Measurements from ENCODE around the gene LSP1.

The LSP1 gene

DNA sequence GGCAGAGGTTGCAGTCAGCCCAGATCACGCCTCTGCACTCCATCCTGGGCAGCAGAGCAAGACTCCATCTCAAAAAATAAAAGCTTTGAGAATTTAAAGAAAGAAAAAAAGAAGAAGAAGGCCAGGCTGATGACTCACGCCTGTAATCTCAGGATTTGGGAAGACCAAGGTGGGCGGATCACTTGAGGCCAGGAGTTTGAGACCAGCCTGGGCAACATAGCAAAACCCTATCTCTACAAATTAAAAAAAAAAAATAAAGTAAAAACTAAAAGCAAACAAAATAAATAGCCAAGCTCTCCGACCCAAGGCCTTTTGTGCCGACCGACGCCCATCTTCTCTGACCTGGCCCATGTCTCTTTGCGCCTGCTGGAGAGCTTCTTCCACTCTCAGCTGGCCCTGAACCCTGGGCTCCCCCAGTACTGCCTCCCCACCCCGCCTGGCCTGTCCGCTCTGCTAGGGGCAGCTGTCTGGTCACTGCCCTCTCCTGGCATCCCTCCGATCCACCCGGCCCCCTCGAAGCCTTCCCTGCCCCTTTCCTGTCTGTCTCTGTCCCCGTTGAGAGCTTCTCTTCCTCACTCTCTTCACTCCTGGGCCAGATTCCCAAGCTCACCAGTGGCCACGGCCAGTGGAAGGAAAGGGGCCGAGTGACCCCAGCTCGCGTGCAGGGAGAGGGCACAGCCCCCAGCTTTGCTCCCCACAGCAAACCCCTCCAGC lies 4.8 kb upstream of the LSP1 start:
- no peak for DNase-seq (ENCODE audit: low read depth)

DNA sequence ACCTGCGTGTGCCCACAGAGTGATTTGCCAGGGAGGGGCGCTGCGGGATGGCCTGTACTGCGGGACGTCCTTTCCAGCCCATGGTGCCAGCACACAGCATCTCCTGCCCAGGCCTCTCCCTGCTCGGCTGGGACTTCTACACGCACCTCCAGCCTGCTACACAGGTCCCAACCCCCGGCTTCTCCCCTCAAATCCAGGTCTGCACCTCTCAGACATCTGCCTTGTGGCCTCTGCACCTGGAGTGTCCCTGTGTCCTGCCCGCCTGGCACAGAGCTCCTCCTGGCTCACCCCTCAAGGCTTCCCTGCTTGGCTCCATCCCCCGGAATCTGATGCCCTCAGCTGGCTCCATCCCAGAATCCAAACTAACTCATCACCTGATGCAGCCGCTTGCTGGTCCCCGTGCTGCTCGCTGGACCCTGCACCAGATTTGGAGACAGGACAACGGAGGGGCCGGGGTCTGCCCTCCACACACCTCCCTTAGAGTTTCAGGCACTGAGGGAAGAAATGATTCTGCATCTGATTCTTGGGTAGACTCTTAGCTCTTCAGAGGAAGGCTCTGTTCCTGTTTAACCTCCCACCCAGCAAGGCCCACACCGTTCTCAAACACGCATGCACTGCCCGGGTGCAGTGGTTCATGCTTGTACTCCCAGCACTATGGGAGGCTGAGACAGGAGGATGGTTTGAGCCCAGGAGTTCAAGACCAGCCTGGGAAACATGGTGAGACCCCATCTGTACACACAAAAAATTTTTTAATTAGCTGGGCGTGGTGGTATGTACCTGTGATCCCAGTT lies 4.0 kb upstream of the LSP1 start:
- no peak for DNase-seq (ENCODE audit: low read depth)

DNA sequence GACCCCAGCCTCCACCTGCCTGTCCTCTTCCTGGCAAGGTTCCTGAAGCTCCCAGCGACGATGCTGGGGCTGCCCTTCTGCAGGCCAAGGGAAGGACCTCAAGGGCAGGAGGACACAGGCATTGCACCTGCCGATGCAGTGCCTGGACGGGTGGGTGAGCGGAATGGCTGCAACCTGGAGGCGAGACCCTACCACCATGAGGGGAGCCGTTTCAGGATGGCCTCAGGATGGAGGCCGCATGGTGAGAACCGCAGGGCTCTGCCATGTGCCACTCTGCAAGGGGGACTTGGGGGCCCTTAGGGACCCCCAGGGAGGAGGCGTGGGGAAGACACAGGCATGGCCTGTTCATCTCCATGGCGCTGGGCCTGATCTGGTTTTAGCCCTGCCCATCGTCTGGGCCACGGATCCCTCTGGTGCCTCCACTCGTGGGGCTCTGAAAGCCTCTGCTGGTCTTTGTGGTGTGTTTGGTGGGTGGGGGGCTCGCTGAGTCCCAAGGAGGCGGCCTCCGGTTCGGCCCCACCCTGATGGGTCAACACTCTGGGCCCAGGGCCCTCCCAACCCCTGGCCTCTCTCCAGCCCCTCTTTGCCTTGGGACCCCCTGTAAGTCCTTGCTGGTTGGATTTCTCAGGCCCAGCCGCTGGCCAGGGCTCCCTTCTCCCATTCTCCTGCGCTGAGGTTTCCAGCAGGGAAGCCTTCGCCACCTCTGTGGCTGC lies 1.3 kb upstream of the LSP1 start:
- DNase-seq (ENCODE audit: low read depth): no peak

DNA sequence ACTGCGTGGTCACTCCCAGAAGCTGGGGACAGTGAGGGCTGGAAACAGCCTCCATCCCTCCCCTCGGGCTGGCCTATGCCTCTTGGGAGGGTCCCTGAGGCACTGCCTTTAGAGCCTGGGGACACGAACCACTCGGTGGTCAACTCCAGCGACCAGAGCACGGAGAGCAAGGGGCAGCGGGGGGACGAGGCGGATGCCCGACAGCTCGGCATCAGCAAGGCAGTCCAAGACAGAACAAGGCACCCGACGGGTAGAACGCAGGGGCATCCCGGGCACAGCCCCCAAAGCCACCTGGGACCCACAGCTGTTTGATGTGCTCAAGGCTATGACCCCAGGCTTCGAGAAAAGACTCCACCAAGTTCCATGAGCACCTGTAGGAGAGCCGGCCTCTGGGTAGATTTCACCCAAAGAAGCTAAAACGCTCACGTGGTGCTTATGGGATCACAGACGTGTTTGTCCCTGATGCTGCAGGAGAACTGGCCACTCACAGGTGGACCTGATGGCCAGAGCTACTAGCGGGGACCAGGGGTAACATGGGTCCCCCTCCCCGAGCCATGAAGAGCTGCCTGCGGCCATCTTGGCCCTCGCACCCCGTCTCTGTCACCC lies 510 bp upstream of the LSP1 start:
- DNase-seq (ENCODE audit: low read depth): no peak

DNA sequence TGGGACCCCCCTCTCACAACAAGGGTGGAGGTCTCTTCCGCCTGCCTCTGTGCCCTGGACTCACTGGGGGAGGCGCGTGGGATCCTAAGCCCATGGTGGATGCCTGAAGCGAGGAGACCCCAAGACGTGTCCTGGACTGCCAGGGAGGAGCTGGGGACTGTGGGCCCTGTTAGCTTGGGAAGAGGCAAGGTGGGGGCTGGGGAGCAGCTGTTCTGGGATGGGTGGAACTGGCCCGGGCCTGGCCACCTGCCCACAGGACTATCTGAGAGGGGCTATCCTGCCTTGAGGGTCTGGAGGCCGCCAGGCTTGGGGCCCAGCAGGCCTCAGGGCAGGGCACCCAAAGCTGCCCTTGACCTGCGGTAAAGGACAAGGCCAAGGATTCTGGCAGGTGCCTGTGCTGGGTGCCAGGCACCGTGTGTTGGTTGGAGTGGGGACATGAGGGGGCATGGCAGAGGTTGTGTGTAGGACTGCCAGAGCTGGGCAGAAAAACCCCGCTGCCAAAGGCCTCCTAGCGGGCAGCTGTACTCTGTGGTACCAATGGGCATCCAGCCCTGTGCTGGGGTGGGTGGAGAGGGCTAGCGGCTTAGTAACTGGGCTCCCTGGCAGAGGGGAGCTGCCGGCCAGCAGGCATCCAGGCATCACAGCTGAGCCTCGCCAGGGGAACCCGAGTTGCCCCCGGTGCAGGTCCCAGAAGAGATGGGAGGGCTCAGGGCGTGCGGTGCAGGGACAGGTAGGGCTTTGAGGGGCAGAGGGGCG lies 670 bp downstream of the LSP1 start:
- no peak for DNase-seq (ENCODE audit: low read depth)

DNA sequence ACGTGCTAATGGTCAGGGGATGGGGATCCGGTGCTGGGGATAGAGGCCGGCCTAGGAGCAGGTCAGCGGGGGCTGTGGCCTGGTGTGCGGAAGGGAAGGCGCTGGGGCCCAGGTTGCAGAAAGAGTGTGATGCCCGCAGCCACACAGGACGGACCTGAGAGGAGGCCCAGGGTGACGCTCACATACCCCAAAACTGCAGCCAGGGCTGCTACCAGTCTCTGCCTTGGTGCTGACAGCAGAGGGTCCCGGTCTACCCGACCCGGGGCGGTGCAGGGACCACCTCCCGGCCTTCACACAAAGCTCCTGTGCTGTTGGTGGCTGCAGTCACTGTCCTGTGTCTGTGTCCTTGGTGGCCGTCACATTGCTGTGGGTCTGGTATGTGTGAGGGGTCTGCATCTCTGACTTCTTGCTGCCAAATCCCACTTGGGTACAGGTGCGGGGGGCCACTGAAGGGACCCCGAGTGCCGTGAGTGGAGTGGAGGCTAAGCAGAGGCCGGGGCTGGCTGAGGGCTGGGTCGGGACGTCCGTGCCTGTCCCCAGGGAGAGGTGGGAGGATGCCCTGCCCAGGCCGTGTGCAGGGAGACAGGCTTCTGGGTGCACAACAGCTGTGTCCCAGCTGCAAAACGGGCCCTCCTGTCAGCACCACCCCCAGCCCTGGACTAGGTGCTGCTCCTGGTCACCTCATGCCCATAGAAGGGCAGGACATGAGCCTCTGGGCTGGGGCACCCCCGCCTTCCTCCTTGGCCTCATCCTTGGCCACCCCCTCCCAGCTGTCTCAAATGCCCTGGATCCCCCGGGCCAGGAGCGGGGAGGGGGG lies 1.5 kb downstream of the LSP1 start:
- DNase-seq (ENCODE audit: low read depth): no peak

DNA sequence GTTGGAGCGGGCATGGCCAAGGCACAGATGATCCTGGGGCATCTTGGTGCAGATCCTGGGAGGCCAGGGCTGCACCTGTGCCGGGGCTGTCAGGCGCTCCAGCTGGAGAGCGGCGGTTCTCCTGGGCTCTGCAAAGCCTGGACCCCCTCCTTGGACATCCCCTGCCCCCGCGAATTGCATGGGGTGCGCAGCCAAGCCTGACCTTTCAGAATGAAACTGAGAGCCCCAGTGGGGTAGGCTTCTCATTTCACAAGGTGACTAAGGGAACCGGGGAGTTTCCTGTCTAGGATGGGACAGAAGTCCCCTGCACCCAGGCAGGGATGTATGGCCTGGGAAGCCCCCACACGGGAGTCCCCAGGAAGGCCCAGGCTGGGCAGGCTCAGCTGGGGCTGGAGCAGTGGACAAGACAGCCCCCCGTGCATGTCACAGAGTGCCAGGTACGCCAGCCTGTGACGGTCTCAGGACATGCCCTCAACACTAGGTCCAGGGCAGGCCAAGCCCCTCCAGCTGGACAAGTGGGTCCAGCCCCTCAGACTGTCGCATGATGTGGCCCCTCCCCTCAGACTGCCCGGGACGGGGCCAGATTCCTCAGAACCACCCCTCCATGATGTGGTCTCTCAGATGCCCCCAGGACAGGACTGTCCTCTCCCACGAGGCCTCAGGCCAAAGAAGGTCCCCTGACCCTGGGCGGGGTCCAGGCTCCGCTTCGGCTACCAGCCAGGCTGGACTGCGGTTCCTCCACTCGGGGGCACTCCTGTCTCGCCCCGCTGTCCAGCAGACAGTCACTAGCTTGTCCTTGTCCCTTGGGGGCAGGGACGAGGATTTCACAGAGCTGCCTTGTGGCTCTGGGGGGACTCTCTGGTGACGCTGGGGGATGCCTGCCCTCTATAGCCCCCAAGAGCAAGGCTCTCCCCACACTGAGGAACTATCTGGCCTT lies 2.3 kb downstream of the LSP1 start:
- peak; percentile 41 for DNase-seq (ENCODE audit: low read depth)

DNA sequence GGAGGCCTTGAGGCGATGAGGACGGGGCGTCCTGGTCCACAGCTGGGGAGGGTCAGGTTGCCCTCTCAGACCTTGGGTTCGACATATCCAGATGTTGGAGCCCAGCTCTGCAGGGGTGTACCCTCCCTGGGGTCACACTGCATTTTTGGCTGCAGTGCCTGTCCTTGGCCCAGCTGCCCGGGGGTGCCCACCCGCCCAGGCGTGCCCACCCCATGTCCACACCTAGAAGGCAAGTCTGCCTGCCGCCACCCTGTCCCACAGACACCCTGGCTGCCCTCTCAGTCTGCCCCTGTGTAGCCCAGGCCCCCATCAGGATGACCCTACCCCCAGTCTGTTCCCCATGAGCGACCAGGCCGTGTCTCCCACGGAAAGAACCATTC lies 3.0 kb downstream of the LSP1 start:
- DNase-seq (ENCODE audit: low read depth): no peak

DNA sequence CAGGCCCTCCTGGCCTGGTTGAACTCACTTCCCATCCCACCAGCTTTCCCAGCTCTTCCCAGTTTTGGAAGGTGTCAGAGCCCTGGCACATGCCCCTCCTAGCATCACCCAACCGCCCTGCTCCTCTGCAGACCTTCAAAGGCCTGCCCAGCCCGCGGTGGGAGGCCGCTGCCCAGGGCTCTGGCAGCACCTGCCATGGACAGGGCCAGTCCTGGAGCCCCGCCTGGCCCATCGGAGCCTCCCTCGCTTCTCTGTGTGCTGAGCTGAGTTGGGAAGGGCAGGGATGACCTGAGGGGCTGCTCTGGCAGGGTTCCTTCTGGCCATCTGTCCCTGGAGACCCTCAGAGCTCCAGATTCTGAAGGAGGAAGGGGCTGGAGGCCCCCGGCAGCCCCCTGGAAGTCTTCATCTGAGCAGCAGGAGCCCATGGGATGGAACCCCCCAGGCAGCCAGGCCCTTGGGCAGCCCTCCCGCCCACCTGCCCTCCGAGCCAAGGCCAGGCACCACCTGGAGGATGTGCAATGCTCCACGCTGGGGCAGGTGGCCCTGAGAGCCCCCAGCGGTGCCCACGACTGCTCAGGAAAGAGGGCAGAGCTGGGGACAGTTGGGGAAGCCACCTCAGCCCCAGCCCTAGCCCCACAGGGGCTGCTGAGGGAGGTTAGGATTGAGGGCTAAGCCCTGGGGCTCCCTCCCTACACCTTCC lies 3.6 kb downstream of the LSP1 start:
- no peak for DNase-seq (ENCODE audit: low read depth)

DNA sequence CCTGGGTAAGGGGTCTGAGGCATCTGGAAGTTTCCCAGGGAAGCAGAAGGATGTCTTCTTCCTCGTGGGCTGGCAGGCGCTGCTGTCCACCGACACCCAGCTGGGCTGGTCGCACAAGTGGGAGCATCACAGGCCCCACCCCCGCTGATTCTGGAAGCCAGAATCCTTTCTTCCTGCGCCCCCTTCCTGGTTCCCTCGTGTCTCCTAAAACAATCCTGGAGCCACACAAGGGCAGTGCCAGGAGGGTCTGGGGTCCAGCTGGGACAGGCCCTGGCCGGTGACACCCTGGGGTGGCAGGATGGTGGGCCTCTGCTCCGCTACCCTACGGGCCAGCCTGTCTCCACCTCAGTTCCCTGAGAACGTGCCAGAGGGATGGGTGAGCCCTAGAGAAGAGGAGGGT lies 4.2 kb downstream of the LSP1 start:
- DNase-seq (ENCODE audit: low read depth): no peak

DNA sequence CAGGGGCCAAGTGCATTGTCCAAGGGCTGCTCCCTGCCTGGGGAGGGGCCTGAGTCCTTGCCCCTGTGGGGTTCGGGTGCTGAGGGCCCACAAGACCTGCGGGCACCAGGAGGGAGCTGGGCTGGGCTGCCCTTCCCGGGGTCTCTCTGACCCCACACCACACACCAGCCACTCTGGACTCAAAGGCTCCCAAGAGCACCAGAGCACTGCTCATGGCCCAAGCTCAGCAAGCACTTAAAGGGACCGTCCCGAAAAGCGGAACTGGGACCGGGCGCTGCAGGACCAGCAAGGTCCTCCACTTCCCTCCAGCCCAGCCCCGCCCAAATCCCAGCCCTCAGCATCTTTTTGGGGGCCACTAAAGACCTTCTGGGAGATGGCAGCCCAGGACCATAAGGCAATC lies 5.3 kb downstream of the LSP1 start:
- DNase-seq (ENCODE audit: low read depth): no peak

DNA sequence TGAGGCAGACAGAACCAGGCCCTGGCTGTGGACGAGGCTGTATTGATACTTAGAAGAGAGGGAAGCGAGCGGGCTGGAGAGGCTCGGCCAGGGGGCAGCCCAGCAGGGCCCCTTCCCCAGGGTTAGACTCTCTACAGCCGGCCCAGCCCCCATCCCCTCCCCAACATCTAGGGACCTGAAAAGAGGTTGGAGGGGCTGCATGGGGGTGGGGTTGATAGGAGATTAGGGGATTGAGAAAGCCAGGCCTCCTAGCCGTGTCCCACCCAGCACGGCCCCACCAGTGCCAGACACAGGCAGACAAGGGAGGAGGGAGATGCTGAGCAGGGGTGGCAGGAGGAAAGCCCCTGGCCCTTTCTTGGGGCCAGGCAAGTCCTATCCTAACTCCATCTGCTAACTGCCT lies 5.7 kb downstream of the LSP1 start:
- no peak for DNase-seq (ENCODE audit: low read depth)

DNA sequence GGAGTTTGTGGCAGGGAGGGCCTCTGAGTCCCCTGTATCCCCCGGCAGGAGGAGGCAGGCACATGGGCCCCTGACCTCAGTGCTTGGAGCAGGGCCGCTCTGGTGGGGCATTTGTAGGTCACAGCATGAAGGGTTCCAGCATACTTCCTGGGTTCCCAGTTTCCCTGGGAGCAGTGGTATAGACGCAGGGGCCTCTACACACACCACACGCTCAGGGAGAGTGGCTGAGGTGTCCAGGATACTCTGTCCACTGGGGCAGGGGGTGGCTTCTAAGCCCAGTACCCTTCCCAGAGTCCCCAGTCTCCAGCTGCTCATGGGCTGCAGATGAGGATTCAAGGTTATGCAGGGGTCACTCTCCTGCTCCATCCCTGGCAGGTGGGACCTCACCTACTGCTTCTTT lies 6.1 kb downstream of the LSP1 start:
- DNase-seq (ENCODE audit: low read depth): no peak

DNA sequence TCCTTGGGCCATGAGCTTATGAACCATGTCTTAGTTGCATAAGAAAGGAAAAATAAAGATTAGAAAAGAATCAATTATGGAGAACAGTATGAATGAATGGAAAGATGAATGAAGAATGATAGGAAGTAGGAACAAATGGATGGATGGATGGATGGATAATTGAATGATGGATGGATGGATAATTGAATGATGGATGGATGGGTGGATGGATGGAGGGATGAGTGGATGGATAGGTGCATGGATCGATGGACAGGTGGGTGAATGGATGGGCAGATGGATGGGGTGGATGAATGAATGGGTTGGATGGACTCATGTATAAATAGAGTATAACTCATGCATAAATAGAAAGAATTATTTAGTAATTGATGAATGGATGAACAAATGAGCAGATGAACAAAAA lies 7.2 kb downstream of the LSP1 start:
- DNase-seq (ENCODE audit: low read depth): no peak

DNA sequence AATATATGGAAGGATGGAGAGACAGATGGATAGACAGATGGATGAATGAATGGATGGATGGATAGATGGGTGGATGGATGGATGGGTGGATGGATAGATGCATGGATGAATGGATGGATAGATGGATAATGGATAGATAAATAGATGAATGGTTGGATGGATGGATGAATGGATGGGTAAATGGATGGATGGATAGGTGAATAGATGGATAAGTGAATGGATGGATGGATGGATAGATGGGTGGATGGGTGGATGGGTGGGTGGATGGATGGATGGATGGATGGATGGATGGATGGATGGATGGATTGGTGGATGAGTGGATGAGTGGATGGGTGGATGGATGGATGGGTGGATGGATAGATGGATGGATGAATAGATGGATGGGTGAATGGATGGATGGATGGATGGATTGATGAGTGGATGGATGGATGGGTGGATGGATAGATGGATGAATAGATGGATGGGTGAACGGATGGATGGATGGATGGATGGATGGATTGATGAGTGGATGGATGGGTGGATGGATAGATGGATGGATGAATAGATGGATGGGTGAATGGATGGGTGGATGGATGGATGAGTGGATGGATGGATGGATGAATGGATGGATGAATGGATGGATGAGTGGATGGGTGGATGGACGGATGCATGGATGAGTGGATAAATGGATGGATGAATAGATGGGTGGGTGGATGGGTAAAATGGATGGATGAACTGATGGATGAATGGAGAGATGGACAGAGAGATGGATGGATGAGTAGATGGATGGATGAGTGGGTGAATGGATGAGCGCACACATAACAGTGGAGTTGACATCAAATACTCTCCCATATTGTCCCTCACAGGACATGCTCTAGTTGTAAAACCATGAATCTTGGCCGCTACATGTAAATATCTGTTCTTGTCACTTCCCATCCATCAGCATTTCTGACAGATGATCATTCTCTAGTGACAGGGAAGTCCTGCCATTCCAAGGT lies 8.8 kb downstream of the LSP1 start:
- DNase-seq (ENCODE audit: low read depth): no peak

DNA sequence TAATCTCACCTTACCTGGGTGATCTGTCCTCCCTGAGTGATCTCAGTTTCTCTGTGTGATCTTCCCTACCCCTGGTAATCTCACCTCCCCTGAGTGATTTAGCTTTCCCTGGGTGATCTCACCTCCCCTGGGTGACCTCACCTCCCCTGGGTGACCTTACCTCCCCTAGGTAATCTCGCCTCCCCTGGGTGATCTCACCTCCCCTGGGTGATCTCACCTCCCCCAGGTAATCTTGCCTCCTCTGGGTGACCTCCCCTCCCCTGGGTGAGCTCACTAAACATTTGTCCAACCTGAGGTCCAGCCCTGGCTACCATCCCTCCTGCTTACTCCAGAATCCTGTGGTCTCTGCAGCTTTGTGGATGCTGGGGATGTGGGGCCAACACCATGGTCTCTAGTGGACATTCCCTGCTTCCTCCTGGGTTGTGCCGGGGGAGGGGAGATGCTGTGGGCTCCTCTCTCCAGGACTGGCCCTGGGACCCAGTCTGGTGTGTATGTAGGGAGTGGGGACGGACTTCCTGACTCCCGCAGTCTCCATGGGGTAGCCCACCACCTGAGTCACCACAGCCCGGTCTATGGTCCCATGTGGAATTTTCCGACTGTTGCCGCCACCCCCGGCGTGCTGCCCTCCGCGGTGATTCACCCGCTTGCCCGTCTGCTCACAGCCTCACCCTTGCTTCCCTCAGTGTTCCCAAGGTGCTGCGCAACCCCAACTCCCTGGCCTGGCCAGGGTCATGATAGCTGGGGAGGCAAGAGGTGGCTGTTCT lies 9.9 kb downstream of the LSP1 start:
- DNase-seq (ENCODE audit: low read depth): no peak

All from activated T-cell treated with anti-CD3 and anti-CD28 coated beads for 48 hours (primary cell).